GM20431 (cell line): ENCODE measurements around the gene SLC25A51.

Experiments
- in situ Hi-C: fragments of 300-500 bp; cut with MseI, MboI; formaldehyde crosslinking; loops from one replicate; pipeline ENCODE4 v1.15.0; 2020; ENCODE audit warnings: low sequenced_read_pairs; ENCODE audit not compliant: unreplicated experiment

The SLC25A51 gene

DNA sequence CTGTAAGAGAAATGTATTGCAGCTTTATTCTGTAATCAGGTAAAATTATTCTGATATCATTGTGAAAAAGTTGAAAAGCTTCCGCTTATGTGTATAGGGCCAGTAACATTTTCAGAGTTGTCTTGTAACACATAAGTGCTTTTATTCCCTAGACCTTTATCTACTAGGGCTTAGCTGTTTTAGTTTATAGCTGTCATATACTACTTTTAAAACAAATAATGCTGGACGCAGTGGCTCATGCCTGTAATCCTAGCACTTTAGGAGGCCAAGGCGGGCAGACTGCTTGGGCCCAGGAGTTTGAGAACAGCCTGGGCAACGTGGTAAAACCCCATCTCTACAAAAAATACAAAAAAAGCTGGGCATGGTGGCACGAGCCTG lies 33.1 kb downstream of the SLC25A51 start:
- in situ Hi-C loops, result no loop called here

DNA sequence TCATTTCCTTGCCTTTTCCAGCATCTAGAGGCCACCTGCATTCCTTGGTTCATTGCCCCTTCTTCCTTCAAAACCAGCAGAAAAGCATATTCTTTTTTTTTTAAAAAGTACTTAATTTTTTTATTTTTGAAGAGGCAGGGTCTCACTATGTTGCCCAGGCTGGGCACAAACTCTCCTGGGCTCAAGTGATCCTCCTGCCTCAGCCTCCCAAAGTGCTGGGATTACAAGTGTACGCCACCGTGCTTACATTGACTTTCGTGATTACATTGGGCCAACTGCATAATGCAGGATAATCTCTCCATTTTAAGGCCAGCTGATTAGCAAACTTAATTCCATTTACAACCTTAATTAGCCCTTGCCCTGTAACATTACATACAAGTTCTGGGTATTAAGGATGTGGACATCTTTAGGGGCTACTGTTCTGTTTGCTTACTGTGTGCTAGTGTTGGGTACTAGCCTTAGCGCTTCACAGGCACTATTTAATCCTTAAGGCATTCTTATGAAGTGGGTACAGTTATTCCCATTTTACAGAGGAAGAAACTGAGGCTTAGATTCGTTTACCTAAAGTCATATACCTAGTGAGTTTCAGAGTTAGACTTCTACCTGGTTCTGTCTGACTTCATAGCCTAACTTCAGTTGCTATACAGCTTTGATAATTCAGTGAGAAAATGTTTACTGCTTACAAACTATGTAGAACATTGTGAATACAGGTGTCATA lies 33.7 kb downstream of the SLC25A51 start:
- in situ Hi-C loops, result no loop called here

DNA sequence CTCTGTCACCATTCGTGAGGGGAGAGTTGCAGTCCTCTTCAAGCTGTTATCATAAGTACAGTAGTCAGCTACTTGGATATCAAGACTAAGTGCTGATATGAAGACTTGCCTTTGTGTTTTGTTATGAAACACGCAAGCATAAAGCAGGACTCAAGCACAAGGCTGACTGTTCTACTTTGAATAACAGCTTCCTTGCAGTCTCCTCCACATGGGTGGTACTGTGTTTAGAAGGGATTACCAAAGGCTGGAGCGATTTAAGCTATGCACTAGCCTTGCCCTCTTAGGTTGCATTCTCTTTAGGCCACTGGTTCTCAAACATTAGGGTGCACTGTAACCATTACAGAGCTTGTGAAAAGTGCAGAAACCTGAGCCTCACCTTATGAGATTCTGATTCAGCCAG lies 41.4 kb downstream of the SLC25A51 start:
- in situ Hi-C loops, result no loop called here

DNA sequence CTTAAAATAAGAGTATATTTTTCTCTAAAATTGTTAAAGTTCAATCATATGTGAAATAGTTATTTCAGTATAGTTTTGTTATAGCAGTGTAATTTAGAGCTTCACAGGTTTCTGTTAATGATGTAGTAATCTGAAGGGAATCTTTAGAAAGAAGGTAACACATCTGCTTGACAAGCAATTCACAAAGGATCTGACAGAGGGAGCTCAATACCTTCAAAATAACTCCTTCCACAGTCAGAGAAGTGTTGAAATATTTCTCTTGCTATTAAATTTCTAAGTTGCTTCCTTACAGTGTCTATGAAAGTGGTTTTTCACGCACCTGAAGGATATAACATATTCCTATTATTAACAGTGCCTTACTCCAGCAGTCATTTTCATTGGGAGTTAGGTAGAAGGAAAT lies 44.9 kb downstream of the SLC25A51 start:
- in situ Hi-C loops, result no loop called here

DNA sequence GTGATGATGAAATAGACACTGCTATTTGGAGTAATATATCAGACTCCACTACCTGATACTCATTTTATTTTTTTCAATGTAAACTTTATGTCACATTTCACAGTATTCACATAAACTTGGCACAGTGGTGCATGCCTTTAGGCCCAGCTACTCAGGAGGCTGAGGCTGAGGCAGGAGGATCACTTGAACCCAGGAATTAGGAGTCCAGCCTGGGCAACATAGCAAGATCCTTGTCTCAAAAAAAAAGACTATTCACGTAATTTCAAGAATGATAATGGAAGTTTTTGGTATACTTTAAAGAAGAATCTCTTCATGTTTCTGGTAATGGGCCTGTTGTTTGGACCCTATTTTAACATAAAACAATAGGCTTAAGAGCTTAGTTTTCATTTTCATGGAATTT lies 47.4 kb downstream of the SLC25A51 start:
- in situ Hi-C loops, result no loop called here

DNA sequence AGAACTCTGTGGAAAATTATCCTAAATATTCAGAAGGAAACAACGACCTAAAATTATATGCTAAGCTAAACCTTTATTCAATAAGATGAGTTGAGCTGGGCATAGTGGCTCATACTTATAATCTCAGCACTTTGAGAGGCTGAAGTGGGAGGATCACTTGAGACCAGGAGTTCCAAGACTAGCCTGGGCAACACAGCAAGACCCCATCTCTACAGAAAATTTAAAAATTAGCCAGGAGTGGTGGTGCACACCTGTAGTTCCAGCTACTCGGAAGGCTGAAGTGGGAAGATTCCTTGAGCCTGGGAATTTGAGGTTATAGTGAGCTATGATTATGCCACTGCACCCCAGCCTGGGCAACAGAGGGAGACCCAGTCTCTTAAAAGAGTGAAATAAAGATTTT lies 51.7 kb downstream of the SLC25A51 start:
- in situ Hi-C loops, result no loop called here

DNA sequence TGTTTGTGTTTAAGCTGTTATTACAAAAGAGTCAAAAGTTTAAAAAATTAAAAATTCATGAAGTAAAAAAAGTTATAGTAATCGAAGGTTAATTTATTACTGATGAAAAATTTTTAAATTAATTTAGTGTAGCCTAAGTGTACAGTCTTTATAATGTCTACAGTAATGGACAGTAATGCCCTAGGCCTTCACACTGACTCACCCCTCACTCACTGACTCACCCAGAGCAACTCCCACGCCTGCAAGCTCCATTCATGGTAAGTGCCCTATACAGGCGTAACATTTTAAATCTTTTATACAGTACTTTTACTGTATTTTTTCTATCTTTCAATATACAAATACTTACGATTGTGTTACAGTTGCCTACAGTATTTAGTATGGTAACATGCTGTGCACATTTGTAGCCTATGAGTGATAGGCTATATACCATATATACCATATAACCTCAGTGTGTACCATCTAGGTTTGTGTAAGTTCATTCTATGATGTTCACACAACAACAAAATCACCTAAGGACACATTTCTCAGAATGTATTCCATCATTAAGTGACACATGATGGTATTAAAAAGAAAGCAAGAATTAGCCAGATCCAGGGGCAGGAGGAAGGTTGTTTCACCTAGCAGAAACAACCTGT lies 63.2 kb downstream of the SLC25A51 start:
- in situ Hi-C loops, result no loop called here

DNA sequence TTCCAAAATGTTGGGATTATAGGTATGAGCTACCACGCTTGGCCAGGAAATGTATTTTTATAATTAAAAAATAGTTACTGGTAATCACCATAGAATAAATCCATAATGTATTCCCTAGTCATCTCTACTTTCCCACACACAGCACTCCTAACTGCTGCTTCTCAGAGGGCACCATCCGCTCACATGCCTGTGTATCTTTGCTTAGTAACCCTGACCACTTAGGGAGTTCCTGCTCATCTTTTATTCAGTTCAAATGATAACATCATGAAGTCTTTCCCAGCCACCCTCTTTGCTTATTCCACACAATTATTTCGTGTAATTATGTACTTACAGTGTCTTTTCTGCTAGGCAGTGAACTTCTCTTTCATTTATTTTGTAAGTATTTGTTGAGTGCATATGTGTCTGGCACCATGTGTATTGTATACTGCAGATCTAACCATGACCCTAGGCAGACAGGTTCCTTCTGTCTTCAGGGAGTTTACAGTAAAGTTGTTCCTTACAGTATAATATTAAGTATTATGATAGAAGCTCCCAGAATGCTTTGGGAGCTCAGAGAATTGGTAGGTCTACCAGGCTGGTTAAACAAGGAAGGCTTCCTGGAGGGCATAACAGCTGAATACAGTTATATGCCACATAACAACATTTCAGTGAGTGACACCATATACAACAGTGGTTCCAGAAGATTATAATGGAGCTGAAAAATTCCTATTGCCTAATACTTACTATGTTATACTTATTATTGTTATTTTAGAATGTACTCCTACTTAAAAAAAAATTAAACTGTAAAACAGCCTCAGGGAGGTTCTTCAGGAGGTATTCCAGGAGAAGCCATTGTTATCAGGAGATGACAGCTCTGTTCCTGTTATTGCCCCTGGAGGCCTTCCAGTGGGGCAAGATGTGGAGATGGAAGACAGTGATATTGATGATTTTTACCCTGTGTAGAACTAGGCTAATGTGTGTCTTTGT lies 64.1 kb downstream of the SLC25A51 start:
- in situ Hi-C loops, result no loop called here
